Upper lobe of right lung (tissue), 1 donor: ENCODE results near the gene GORASP2. TPM values are rescaled to one million over a fixed set of nuclear protein-coding genes. Genes with fewer than 3 reads are reported as not detected.
A peak's percentile ranks its signal among the peaks of the same experiment; 100 is the strongest.

Experiments used
- ATAC-seq: fragments of 200-7000 bp; cut with Tn5 transposase; one replicate; pipeline ENCODE4 v1.9.1; 2020; ENCODE audit warnings: mild to moderate bottlenecking, moderate library complexity
- DNase-seq: peaks from one replicate; pipeline ENCODE4 v3.0.0-alpha.2; 2020
- H3K27ac ChIP-seq: fragments of 200-600 bp; one replicate; pipeline ENCODE4 v1.8.0; 2022
- H3K27me3 ChIP-seq: fragments of 200-600 bp; one replicate; pipeline ENCODE4 v1.8.0; 2022; ENCODE audit warnings: mild to moderate bottlenecking
- H3K36me3 ChIP-seq: fragments of 200-600 bp; one replicate; pipeline ENCODE4 v1.8.0; 2022
- H3K4me1 ChIP-seq: fragments of 200-600 bp; one replicate; pipeline ENCODE4 v1.8.0; 2022
- H3K4me3 ChIP-seq: fragments of 200-600 bp; one replicate; pipeline ENCODE4 v1.8.0; 2022; ENCODE audit warnings: mild to moderate bottlenecking
- H3K9me3 ChIP-seq: fragments of 200-600 bp; one replicate; pipeline ENCODE4 v1.8.0; 2022
- CTCF ChIP-seq: fragments of 200-600 bp; IDR thresholded peaks from one replicate; pipeline ENCODE4 v1.8.0; 2022; ENCODE audit warnings: antibody characterized with exemption
- intact Hi-C: fragments of 100-400 bp; cut with DNase I; formaldehyde crosslinking; loops from one replicate; pipeline ENCODE4 v1.11.0; 2022
- total RNA-seq: library from RNA; stranded (reverse); fragmentation: NEBNext Ultra II Directional; extraction: Animal tissue kit (Norgen Biotek cat#: 25700); gene quantifications from one replicate; pipeline ENCODE4 v1.2.1, GENCODE V29; 2021
- donor health status: DM: no; HTN: yes; CAD: no; lungs with severe emphysema.

Gene GORASP2
- total RNA-seq, 1 donor from 2014 or later: 69.7 TPM

GRCh38 chr2:170985407-170985806 is 56.4 kb downstream of the GORASP2 start:
- Histone ChIP-seq H3K4me1 (no peaks in the 10 kb centered on the region), H3K27me3 (no peaks in the 10 kb centered on the region), H3K4me3 (no peak overlapping the region), H3K36me3 (no peaks in the 10 kb centered on the region), H3K9me3 (no peaks in the 10 kb centered on the region), H3K27ac (no peak overlapping the region)
- DNase-seq (no peak), ATAC-seq (no peak)
- no peak for TF ChIP-seq CTCF
- intact Hi-C loops: no loop called here

GRCh38 chr2:170986566-170987258 is 57.7 kb downstream of the GORASP2 start:
- H3K4me1 ChIP-seq: no peaks in the 10 kb centered on the region
- ATAC-seq (no peak), DNase-seq (no peak)
- H3K9me3 ChIP-seq: no peaks in the 10 kb centered on the region
- no peak overlapping the region for H3K4me3 ChIP-seq
- H3K27me3 ChIP-seq: no peaks in the 10 kb centered on the region
- no peak for TF ChIP-seq CTCF
- intact Hi-C loops: no loop called here
- peaks cover under 1% of the 10 kb centered on the region for H3K36me3 ChIP-seq
- H3K27ac ChIP-seq: no peak overlapping the region

- no peak for TF ChIP-seq CTCF
- Histone ChIP-seq H3K4me3 (no peak overlapping the region), H3K4me1 (no peaks in the 10 kb centered on the region), H3K27ac (no peak overlapping the region), H3K36me3 (peaks cover 37% of the 10 kb centered on the region), H3K9me3 (no peaks in the 10 kb centered on the region), H3K27me3 (no peaks in the 10 kb centered on the region)
- ATAC-seq (peak; percentile 62), DNase-seq (no peak)
- intact Hi-C loops: no loop called here
Measured at GRCh38 chr2:170991398-170992182, 62.5 kb downstream of the GORASP2 start.

GRCh38 chr2:170996316-170996715 is 67.3 kb downstream of the GORASP2 start:
- no peak for ATAC-seq
- intact Hi-C loops: no loop called here
- no peaks in the 10 kb centered on the region for H3K9me3 ChIP-seq
- no peaks in the 10 kb centered on the region for H3K27me3 ChIP-seq
- H3K36me3 ChIP-seq: peaks cover 37% of the 10 kb centered on the region
- no peak overlapping the region for H3K27ac ChIP-seq
- TF ChIP-seq CTCF: no peak
- H3K4me3 ChIP-seq: no peak overlapping the region
- no peaks in the 10 kb centered on the region for H3K4me1 ChIP-seq
- no peak for DNase-seq

- Histone ChIP-seq H3K36me3 (peaks cover 27% of the 10 kb centered on the region), H3K27me3 (no peaks in the 10 kb centered on the region), H3K9me3 (no peaks in the 10 kb centered on the region), H3K27ac (no peak overlapping the region), H3K4me1 (no peaks in the 10 kb centered on the region), H3K4me3 (no peak overlapping the region)
- TF ChIP-seq CTCF: no peak
- ATAC-seq: peak; percentile 46
- intact Hi-C loops: no loop called here
- DNase-seq: no peak
Measured at GRCh38 chr2:170997893-170998597, 69.0 kb downstream of the GORASP2 start.
